GM12878 (cell line): ENCODE data around the gene ARHGAP45. TPM values are rescaled to one million over a fixed set of nuclear protein-coding genes. Genes with fewer than 3 reads are reported as not detected.

Experiments used
- BMI1 ChIP-seq: fragments of 450-650 bp; IDR thresholded peaks from 2 replicates; pipeline ENCODE4 v1.6.1; 2016; ENCODE audit warnings: mild to moderate bottlenecking, moderate library complexity, borderline replicate concordance
- CHD4 ChIP-seq: fragments of 200-600 bp; sonication (generic); IDR thresholded peaks from 2 replicates; pipeline ENCODE4 v1.6.1; 2016; ENCODE audit warnings: mild to moderate bottlenecking
- FOS ChIP-seq: IDR thresholded peaks from 3 replicates; pipeline ENCODE4 v1.6.1; 2011; ENCODE audit warnings: borderline replicate concordance; ENCODE audit not compliant: insufficient read length; ENCODE audit errors: extremely low read depth
- HCFC1 ChIP-seq: fragments of 150-350 bp; IDR thresholded peaks from 2 replicates; pipeline ENCODE4 v1.6.1; 2014; ENCODE audit warnings: low read length
- HDAC2 ChIP-seq: fragments of 200-600 bp; sonication (generic); IDR thresholded peaks from 2 replicates; pipeline ENCODE4 v1.6.1; 2017
- HDAC6 ChIP-seq: fragments of 200-600 bp; sonication (generic); IDR thresholded peaks from one replicate; pipeline ENCODE4 v1.8.0; 2017; ENCODE audit warnings: antibody characterized with exemption; ENCODE audit not compliant: unreplicated experiment
- LARP7 ChIP-seq: fragments of 450-650 bp; IDR thresholded peaks from 2 replicates; pipeline ENCODE4 v1.6.1; 2017; ENCODE audit warnings: mild to moderate bottlenecking
- RB1 ChIP-seq: fragments of 450-650 bp; formaldehyde crosslinking; IDR thresholded peaks from 2 replicates; pipeline ENCODE4 v1.6.1; 2017; ENCODE audit warnings: mild to moderate bottlenecking, borderline replicate concordance
- SMAD1 ChIP-seq: fragments of 450-650 bp; IDR thresholded peaks from 2 replicates; pipeline ENCODE4 v1.6.1; 2018; ENCODE audit warnings: mild to moderate bottlenecking, low read depth; ENCODE audit not compliant: partially characterized antibody
- SPI1 ChIP-seq: IDR thresholded peaks from 2 replicates; pipeline ENCODE4 v1.6.1; 2011; ENCODE audit warnings: low read depth, mild to moderate bottlenecking, low read length, moderate library complexity, borderline replicate concordance; ENCODE audit not compliant: insufficient read depth
- SUPT20H ChIP-seq: IDR thresholded peaks from 2 replicates; pipeline ENCODE4 v1.6.1; 2011; ENCODE audit warnings: low read depth, mild to moderate bottlenecking, low read length, moderate library complexity, borderline replicate concordance; ENCODE audit not compliant: control insufficient read depth
- TARDBP ChIP-seq: IDR thresholded peaks from 2 replicates; pipeline ENCODE4 v1.6.1; 2016; ENCODE audit warnings: borderline replicate concordance
- TCF3 ChIP-seq: IDR thresholded peaks from 2 replicates; pipeline ENCODE4 v1.6.1; 2012; ENCODE audit warnings: low read depth, mild to moderate bottlenecking, low read length, borderline replicate concordance; ENCODE audit not compliant: insufficient read depth
- ZBTB11 ChIP-seq: fragments of 450-650 bp; formaldehyde crosslinking; IDR thresholded peaks from 2 replicates; pipeline ENCODE4 v1.5.0; 2022; ENCODE audit warnings: mild to moderate bottlenecking, missing genetic modification characterization
- ZSCAN29 ChIP-seq: fragments of 450-650 bp; IDR thresholded peaks from 2 replicates; pipeline ENCODE4 v1.6.1; 2017; ENCODE audit warnings: mild to moderate bottlenecking, moderate library complexity
- ZZZ3 ChIP-seq: IDR thresholded peaks from 2 replicates; pipeline ENCODE4 v1.6.1; 2011; ENCODE audit warnings: low read depth; ENCODE audit not compliant: control insufficient read depth, insufficient read length
- polyA plus RNA-seq, 11 experiments: library from polyadenylated mRNA; depleted of rRNA in 4 of 11; unstranded in 6 of 11; stranded (reverse) in 5 of 11; fragments of >200 nt; fragmentation: Nextera tagmentation in 4 of 11; fragmentation: Illumina TruSeq in 1 of 11; extraction: Ambion mirVana in 4 of 11; extraction: Trizol in 1 of 11; gene quantifications; 1 replicate in 1 of 11; 2 replicates in 10 of 11; pipeline versions ENCODE4 v1.2.1 to v1.2.3, GENCODE V29; 2011 to 2016; ENCODE audit warnings: inconsistent platforms in 2 of 11, missing spikeins in 2 of 11, low read depth in 1 of 11
- total RNA-seq, 4 experiments: library from RNA; depleted of rRNA in 3 of 4; stranded (reverse); fragments of >200 nt in 3 of 4; fragmentation: Illumina TruSeq in 1 of 4; extraction: Trizol in 1 of 4; gene quantifications; 2 replicates each; pipeline versions ENCODE4 v1.2.1 to v1.2.3, GENCODE V29; 2013 to 2021
- TF ChIP-seq, protein P1 (sequence below): IDR thresholded peaks from 2 replicates; pipeline ENCODE4 v1.6.1; 2011; ENCODE audit warnings: borderline replicate concordance, low read depth, mild to moderate bottlenecking, moderate library complexity, low read length; ENCODE audit not compliant: insufficient read depth, poor library complexity, severe bottlenecking
- TF ChIP-seq, protein P2 (sequence below): fragments of 450-650 bp; IDR thresholded peaks from 2 replicates; pipeline ENCODE4 v1.6.1; 2018; ENCODE audit warnings: mild to moderate bottlenecking, low read depth, moderate library complexity; ENCODE audit not compliant: partially characterized antibody
- TF ChIP-seq, protein P3 (sequence below): fragments of 450-650 bp; IDR thresholded peaks from 2 replicates; pipeline ENCODE4 v1.6.1; 2017; ENCODE audit warnings: antibody characterized with exemption, mild to moderate bottlenecking, moderate library complexity

ARHGAP45 gene
- total and polyA plus RNA-seq, 10 of the 15 experiments (the other 5 are each of a cell fraction or from before 2014, with no cell fraction given): 1.4 to 151 (median 59.9) TPM

- no peak for TF ChIP-seq ZBTB11 (CRISPR knock-in tag)
- TF ChIP-seq, protein P1, sequence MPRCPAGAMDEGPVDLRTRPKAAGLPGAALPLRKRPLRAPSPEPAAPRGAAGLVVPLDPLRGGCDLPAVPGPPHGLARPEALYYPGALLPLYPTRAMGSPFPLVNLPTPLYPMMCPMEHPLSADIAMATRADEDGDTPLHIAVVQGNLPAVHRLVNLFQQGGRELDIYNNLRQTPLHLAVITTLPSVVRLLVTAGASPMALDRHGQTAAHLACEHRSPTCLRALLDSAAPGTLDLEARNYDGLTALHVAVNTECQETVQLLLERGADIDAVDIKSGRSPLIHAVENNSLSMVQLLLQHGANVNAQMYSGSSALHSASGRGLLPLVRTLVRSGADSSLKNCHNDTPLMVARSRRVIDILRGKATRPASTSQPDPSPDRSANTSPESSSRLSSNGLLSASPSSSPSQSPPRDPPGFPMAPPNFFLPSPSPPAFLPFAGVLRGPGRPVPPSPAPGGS: no peak
- TF ChIP-seq SPI1: peak; percentile 28; the same call in 1 of the 2 replicates
- no peak for TF ChIP-seq TARDBP
- TF ChIP-seq SUPT20H: no peak
- TF ChIP-seq LARP7: no peak; the same call in 1 of the 2 replicates
- TF ChIP-seq ZSCAN29: no peak
- TF ChIP-seq HDAC2: no peak
- TF ChIP-seq, protein P2, sequence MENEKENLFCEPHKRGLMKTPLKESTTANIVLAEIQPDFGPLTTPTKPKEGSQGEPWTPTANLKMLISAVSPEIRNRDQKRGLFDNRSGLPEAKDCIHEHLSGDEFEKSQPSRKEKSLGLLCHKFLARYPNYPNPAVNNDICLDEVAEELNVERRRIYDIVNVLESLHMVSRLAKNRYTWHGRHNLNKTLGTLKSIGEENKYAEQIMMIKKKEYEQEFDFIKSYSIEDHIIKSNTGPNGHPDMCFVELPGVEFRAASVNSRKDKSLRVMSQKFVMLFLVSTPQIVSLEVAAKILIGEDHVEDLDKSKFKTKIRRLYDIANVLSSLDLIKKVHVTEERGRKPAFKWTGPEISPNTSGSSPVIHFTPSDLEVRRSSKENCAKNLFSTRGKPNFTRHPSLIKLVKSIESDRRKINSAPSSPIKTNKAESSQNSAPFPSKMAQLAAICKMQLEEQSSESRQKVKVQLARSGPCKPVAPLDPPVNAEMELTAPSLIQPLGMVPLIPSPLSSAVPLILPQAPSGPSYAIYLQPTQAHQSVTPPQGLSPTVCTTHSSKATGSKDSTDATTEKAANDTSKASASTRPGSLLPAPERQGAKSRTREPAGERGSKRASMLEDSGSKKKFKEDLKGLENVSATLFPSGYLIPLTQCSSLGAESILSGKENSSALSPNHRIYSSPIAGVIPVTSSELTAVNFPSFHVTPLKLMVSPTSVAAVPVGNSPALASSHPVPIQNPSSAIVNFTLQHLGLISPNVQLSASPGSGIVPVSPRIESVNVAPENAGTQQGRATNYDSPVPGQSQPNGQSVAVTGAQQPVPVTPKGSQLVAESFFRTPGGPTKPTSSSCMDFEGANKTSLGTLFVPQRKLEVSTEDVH: no peak
- TF ChIP-seq RB1: no peak
- no peak for TF ChIP-seq FOS
- no peak for TF ChIP-seq TCF3
- no peak for TF ChIP-seq HDAC6
- TF ChIP-seq, protein P3, sequence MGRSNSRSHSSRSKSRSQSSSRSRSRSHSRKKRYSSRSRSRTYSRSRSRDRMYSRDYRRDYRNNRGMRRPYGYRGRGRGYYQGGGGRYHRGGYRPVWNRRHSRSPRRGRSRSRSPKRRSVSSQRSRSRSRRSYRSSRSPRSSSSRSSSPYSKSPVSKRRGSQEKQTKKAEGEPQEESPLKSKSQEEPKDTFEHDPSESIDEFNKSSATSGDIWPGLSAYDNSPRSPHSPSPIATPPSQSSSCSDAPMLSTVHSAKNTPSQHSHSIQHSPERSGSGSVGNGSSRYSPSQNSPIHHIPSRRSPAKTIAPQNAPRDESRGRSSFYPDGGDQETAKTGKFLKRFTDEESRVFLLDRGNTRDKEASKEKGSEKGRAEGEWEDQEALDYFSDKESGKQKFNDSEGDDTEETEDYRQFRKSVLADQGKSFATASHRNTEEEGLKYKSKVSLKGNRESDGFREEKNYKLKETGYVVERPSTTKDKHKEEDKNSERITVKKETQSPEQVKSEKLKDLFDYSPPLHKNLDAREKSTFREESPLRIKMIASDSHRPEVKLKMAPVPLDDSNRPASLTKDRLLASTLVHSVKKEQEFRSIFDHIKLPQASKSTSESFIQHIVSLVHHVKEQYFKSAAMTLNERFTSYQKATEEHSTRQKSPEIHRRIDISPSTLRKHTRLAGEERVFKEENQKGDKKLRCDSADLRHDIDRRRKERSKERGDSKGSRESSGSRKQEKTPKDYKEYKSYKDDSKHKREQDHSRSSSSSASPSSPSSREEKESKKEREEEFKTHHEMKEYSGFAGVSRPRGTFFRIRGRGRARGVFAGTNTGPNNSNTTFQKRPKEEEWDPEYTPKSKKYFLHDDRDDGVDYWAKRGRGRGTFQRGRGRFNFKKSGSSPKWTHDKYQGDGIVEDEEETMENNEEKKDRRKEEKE: no peak
- no peak for TF ChIP-seq SMAD1
- TF ChIP-seq ZZZ3: no peak
- no peak for TF ChIP-seq BMI1
- no peak for TF ChIP-seq CHD4
- TF ChIP-seq HCFC1: no peak
These were observed 65.0 kb downstream of the ARHGAP45 start (continued) for GRCh38 chr19:1131718-1132551.
